Measurements from ENCODE around the gene ANAPC7.
"Not testable (repeated sequence)": the region's sequence is repeated elsewhere in the genome, so short reads cannot be mapped to it uniquely, and the experiment has no call there.

Gene ANAPC7

DNA sequence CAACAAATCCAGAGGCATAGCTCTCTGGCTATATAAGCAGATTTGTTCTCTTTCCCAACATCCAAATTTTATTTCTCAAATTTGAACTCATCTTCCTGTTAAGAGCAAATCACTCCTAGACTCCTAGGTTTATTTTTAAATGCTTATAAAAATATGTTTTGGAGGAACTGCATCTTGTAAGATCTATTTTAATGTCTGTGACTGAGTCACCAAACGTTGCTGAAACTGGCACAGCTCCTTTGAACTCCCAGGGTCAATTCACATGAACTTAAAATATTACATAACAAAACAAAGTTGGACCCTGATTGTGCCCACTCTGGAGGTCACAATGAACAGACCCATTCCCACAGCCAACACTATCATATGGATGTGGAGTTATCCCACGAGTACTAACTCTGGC, 23.9 kb downstream of the ANAPC7 start:
- H3K9me3 ChIP-seq (ENCODE audit: insufficient read depth, low read length, severe bottlenecking) = no peaks in the 10 kb centered on the region
- H3K4me2 ChIP-seq (ENCODE audit: insufficient read depth, low read length) = no peak overlapping the region
- TF ChIP-seq, protein P1, sequence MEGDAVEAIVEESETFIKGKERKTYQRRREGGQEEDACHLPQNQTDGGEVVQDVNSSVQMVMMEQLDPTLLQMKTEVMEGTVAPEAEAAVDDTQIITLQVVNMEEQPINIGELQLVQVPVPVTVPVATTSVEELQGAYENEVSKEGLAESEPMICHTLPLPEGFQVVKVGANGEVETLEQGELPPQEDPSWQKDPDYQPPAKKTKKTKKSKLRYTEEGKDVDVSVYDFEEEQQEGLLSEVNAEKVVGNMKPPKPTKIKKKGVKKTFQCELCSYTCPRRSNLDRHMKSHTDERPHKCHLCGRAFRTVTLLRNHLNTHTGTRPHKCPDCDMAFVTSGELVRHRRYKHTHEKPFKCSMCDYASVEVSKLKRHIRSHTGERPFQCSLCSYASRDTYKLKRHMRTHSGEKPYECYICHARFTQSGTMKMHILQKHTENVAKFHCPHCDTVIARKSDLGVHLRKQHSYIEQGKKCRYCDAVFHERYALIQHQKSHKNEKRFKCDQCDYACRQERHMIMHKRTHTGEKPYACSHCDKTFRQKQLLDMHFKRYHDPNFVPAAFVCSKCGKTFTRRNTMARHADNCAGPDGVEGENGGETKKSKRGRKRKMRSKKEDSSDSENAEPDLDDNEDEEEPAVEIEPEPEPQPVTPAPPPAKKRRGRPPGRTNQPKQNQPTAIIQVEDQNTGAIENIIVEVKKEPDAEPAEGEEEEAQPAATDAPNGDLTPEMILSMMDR (IDR thresholded peaks at IDR 0.05; ENCODE audit: borderline replicate concordance, extremely low read depth, low read length, poor library complexity, severe bottlenecking) = no peak
- no peak for TF ChIP-seq EZH2 (IDR thresholded peaks at IDR 0.05; ENCODE audit: borderline replicate concordance, low read depth, low read length, severe bottlenecking)
- H3K4me1 ChIP-seq (ENCODE audit: insufficient read depth, low read length) = no peaks in the 10 kb centered on the region
- no peak overlapping the region for H2AFZ ChIP-seq (ENCODE audit: low read depth, low read length)
- H3K4me3 ChIP-seq (ENCODE audit: low read depth in 1 of 2, low read length in 2 of 2) = no peak overlapping the region
- H4K20me1 ChIP-seq (ENCODE audit: insufficient read depth, low read length) = no peaks in the 10 kb centered on the region
- no peaks in the 10 kb centered on the region for H3K27me3 ChIP-seq (ENCODE audit: insufficient read depth, low read length, poor library complexity)
- ATAC-seq (ENCODE audit: insufficient read depth, low read depth) (no peak), DNase-seq (no peak)
- 0 out of 2 replicates have a peak, but pooled peaks cover 4% of the 10 kb centered on the region for H3K79me2 ChIP-seq (ENCODE audit: insufficient read depth, low read length)
- no peak overlapping the region for H3K9ac ChIP-seq (ENCODE audit: low read depth, low read length)
- no peak overlapping the region for H3K27ac ChIP-seq (ENCODE audit: low read length)
- peaks cover 90% of the 10 kb centered on the region for H3K36me3 ChIP-seq (ENCODE audit: insufficient read depth, low read length)

DNA sequence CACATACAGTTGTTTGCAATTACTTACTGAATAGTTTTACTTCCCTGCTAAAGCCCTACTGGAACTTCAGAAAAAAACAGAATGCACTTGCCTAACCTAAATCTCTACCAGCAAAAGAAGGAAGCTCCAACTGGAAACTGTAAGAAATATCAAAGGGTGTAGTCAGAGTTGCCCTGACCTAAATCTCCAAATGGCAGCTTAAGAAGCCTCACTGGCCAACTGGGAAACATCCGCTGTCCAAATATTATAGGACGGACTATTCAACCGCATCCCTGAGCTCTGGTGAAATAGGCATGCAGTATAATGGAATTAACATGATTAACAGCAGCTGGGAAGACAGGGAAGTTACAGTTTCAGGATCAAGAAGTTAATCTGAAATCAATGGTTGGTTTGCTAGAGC, 24.3 kb downstream of the ANAPC7 start:
- Histone ChIP-seq H4K20me1 (ENCODE audit: insufficient read depth, low read length) (no peaks in the 10 kb centered on the region), H3K27ac (ENCODE audit: low read length) (no peak overlapping the region), H3K4me3 (ENCODE audit: low read depth in 1 of 2, low read length in 2 of 2) (no peak overlapping the region), H3K9me3 (ENCODE audit: insufficient read depth, low read length, severe bottlenecking) (no peaks in the 10 kb centered on the region), H3K36me3 (ENCODE audit: insufficient read depth, low read length) (peaks cover 90% of the 10 kb centered on the region), H3K4me2 (ENCODE audit: insufficient read depth, low read length) (no peak overlapping the region), H3K9ac (ENCODE audit: low read depth, low read length) (no peak overlapping the region), H3K79me2 (ENCODE audit: insufficient read depth, low read length) (0 out of 2 replicates have a peak, but pooled peaks cover 4% of the 10 kb centered on the region), H3K27me3 (ENCODE audit: insufficient read depth, low read length, poor library complexity) (no peaks in the 10 kb centered on the region), H2AFZ (ENCODE audit: low read depth, low read length) (no peak overlapping the region), H3K4me1 (ENCODE audit: insufficient read depth, low read length) (no peaks in the 10 kb centered on the region)
- ATAC-seq (ENCODE audit: insufficient read depth, low read depth) (no peak), DNase-seq (no peak)
- TF ChIP-seq, protein P1 (IDR thresholded peaks at IDR 0.05; ENCODE audit: borderline replicate concordance, extremely low read depth, low read length, poor library complexity, severe bottlenecking) = no peak
- no peak for TF ChIP-seq EZH2 (IDR thresholded peaks at IDR 0.05; ENCODE audit: borderline replicate concordance, low read depth, low read length, severe bottlenecking)

- not testable (repeated sequence) for ATAC-seq (ENCODE audit: insufficient read depth, low read depth); H4K20me1 ChIP-seq (ENCODE audit: insufficient read depth, low read length); H3K4me3 ChIP-seq (ENCODE audit: low read depth in 1 of 2, low read length in 2 of 2); H3K4me2 ChIP-seq (ENCODE audit: insufficient read depth, low read length); H3K4me1 ChIP-seq (ENCODE audit: insufficient read depth, low read length); H3K9ac ChIP-seq (ENCODE audit: low read depth, low read length); H2AFZ ChIP-seq (ENCODE audit: low read depth, low read length); DNase-seq; H3K27me3 ChIP-seq (ENCODE audit: insufficient read depth, low read length, poor library complexity); H3K9me3 ChIP-seq (ENCODE audit: insufficient read depth, low read length, severe bottlenecking); H3K27ac ChIP-seq (ENCODE audit: low read length); H3K79me2 ChIP-seq (ENCODE audit: insufficient read depth, low read length)
- peaks cover 94% of the 10 kb centered on the region for H3K36me3 ChIP-seq (ENCODE audit: insufficient read depth, low read length)
Observed at GRCh38 chr12:110378131-110378790, 25.2 kb downstream of the ANAPC7 start.

DNA sequence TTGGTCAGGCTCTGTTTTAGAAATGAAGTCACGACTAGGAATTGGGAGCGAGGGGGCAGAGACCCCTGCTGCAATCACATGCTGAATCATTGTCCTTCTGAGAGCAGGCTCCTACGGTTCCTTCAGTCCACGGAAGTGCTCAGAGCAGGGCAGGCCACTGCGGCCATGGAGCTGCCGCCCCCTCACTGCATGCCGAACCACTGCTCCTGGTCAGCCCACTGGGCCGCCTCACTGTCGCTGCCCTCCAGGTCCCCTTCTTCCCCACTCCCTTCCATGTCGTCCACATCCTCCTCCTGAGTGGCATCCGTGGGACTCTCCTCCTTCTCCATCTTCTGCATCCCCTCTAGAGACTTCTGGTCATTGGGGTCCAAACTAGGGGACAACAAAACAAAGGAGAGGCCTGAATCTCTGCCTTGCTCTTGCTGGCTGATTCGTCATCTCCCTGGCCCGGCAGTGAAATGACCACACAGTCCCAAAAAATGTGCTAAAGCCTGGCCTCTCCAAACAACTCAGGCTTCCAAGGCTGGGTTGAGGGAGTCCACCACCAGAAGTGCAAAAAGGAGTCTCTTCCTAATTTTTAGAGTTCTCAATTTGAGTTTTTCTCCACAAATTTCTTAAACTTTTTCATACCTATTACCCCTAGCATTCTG, 29.4 kb downstream of the ANAPC7 start:
- no peak overlapping the region for H3K4me2 ChIP-seq (ENCODE audit: insufficient read depth, low read length)
- H3K27me3 ChIP-seq (ENCODE audit: insufficient read depth, low read length, poor library complexity) = no peaks in the 10 kb centered on the region
- no peak overlapping the region for H3K9ac ChIP-seq (ENCODE audit: low read depth, low read length)
- DNase-seq (no peak), ATAC-seq (ENCODE audit: insufficient read depth, low read depth) (no peak)
- peaks cover 84% of the 10 kb centered on the region for H3K36me3 ChIP-seq (ENCODE audit: insufficient read depth, low read length)
- TF ChIP-seq EZH2 (IDR thresholded peaks at IDR 0.05; ENCODE audit: borderline replicate concordance, low read depth, low read length, severe bottlenecking) = no peak
- TF ChIP-seq, protein P1 (IDR thresholded peaks at IDR 0.05; ENCODE audit: borderline replicate concordance, extremely low read depth, low read length, poor library complexity, severe bottlenecking) = no peak
- H3K4me1 ChIP-seq (ENCODE audit: insufficient read depth, low read length) = no peaks in the 10 kb centered on the region
- H3K27ac ChIP-seq (ENCODE audit: low read length) = no peak overlapping the region
- peaks cover 7% of the 10 kb centered on the region for H4K20me1 ChIP-seq (ENCODE audit: insufficient read depth, low read length)
- no peaks in the 10 kb centered on the region for H3K79me2 ChIP-seq (ENCODE audit: insufficient read depth, low read length)
- H3K4me3 ChIP-seq (ENCODE audit: low read depth in 1 of 2, low read length in 2 of 2) = no peak overlapping the region
- H3K9me3 ChIP-seq (ENCODE audit: insufficient read depth, low read length, severe bottlenecking) = no peaks in the 10 kb centered on the region
- no peak overlapping the region for H2AFZ ChIP-seq (ENCODE audit: low read depth, low read length)
